Activated T-cell treated with anti-CD3 and anti-CD28 coated beads for 48 hours (primary cell): ENCODE results near the gene ZNF316.
"Not testable (repeated sequence)": the region's sequence is repeated elsewhere in the genome, so short reads cannot be mapped to it uniquely, and the experiment has no call there.

Experiments used
- DNase-seq: peaks from one replicate; pipeline ENCODE4 v3.0.0-alpha.2; 2020; ENCODE audit warnings: low read depth

The ZNF316 gene

GRCh38 chr7:6621195-6622133 lies 15.7 kb upstream of the ZNF316 start:
- DNase-seq = no peak

- DNase-seq = no peak
Measured at GRCh38 chr7:6622134-6622710, 14.9 kb upstream of the ZNF316 start.

- no peak for DNase-seq
Measured at GRCh38 chr7:6623589-6624245, 13.4 kb upstream of the ZNF316 start.

GRCh38 chr7:6624246-6624611 lies 12.9 kb upstream of the ZNF316 start:
- no peak for DNase-seq

- no peak for DNase-seq
Measured at GRCh38 chr7:6628045-6628444, 9.1 kb upstream of the ZNF316 start.

- DNase-seq = no peak
Measured at GRCh38 chr7:6630007-6630849, 6.9 kb upstream of the ZNF316 start.

- no peak for DNase-seq
Measured at GRCh38 chr7:6631605-6632004, 5.5 kb upstream of the ZNF316 start.

GRCh38 chr7:6634021-6634420 lies 3.1 kb upstream of the ZNF316 start:
- no peak for DNase-seq

- DNase-seq = not testable (repeated sequence)
Measured at GRCh38 chr7:6634971-6635370, 2.1 kb upstream of the ZNF316 start.

- peak; percentile 60 for DNase-seq
Measured at GRCh38 chr7:6637544-6638229, 569 bp downstream of the ZNF316 start.

- no peak for DNase-seq
Measured at GRCh38 chr7:6639032-6639431, 1.9 kb downstream of the ZNF316 start.

- no peak for DNase-seq
Measured at GRCh38 chr7:6639627-6640026, 2.5 kb downstream of the ZNF316 start.

- peak; percentile 43 for DNase-seq
Measured at GRCh38 chr7:6640246-6640721, 3.2 kb downstream of the ZNF316 start.

GRCh38 chr7:6641305-6642035 lies 4.4 kb downstream of the ZNF316 start:
- no peak for DNase-seq

GRCh38 chr7:6642239-6642839 lies 5.2 kb downstream of the ZNF316 start:
- DNase-seq = no peak

- DNase-seq = no peak
Measured at GRCh38 chr7:6642861-6643640, 5.9 kb downstream of the ZNF316 start.

- no peak for DNase-seq
Measured at GRCh38 chr7:6643915-6644625, 7.0 kb downstream of the ZNF316 start.

- no peak for DNase-seq
Measured at GRCh38 chr7:6644728-6645127, 7.6 kb downstream of the ZNF316 start.

GRCh38 chr7:6646465-6646864 lies 9.3 kb downstream of the ZNF316 start:
- DNase-seq = no peak
